Fibroblast of mammary gland (primary cell): ENCODE results near the gene HSPBP1.

Source experiments
- DNase-seq: peaks from one replicate; pipeline ENCODE4 v3.0.0-alpha.2; 2010; ENCODE audit warnings: low read depth
- H3K4me3 ChIP-seq: 2 replicates; pipeline ENCODE4 v1.5.1; 2011; ENCODE audit warnings: low read depth, mild to moderate bottlenecking, low read length, moderate library complexity; ENCODE audit not compliant: control insufficient read depth
- CTCF ChIP-seq: conservative IDR thresholded peaks from 2 replicates; pipeline ENCODE4 v1.5.1; 2011; ENCODE audit warnings: low read depth, low read length, inconsistent platforms; ENCODE audit not compliant: control insufficient read depth, insufficient read depth

Gene HSPBP1

GRCh38 chr19:55275851-55276719 lies 3.8 kb downstream of the HSPBP1 start:
- no peak for TF ChIP-seq CTCF
- DNase-seq = no peak
- no peak overlapping the region for H3K4me3 ChIP-seq

- H3K4me3 ChIP-seq = no peak overlapping the region
- TF ChIP-seq CTCF = no peak
- no peak for DNase-seq
These were observed 5.8 kb downstream of the HSPBP1 start for GRCh38 chr19:55273978-55274707.

- H3K4me3 ChIP-seq = no peak overlapping the region
- no peak for DNase-seq
- no peak for TF ChIP-seq CTCF
These were observed 7.8 kb downstream of the HSPBP1 start for GRCh38 chr19:55272142-55272541.

GRCh38 chr19:55270172-55270942 lies 9.6 kb downstream of the HSPBP1 start:
- DNase-seq = no peak
- no peak for TF ChIP-seq CTCF
- no peak overlapping the region for H3K4me3 ChIP-seq

GRCh38 chr19:55269299-55269698 lies 10.6 kb downstream of the HSPBP1 start:
- no peak for TF ChIP-seq CTCF
- no peak for DNase-seq
- no peak overlapping the region for H3K4me3 ChIP-seq

- no peak overlapping the region for H3K4me3 ChIP-seq
- DNase-seq = no peak
- no peak for TF ChIP-seq CTCF
These were observed 13.1 kb downstream of the HSPBP1 start for GRCh38 chr19:55266840-55267239.
